Hypothalamus (tissue), 51 donors: ENCODE data around the gene SLITRK1.

ENCODE experiments used
- DNase-seq, 51 donors: peaks; one replicate each; lab custom pipeline; 2025; lab: John Stamatoyannopoulos, UW

Gene SLITRK1

DNA sequence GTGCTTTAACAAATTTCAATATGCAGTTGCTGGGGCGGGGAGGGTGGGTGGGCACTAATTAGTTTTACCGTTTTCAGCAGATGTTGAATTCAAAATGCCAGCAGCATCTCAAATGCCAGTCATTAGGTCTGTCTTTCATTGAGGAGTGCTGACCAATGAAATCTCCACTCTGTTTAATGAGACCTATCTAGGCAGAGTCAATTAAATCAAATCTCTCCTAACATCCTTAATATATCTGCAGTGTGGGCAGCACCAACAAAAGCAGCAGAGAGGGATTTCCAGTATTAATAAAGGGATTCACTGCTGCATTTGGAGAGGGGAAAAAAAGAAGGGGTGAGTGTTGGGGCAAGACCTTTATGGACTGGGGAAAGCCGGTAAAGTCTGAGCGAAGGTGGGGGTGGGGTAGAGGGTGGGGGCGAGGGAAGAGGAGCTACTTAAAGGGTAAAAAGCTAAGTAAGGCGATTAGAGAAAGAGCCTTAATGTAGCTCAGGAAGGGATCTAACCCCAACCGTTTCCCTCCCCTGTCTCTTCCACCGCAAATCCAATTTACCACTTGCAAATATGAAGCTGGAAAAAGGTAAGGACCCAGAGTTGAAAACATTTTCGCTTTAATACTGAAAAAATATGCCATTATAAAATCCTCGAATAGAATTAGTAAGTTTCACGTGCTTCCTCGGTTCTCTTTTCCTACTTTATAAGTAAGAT is 4.5 kb downstream of the SLITRK1 start:
- DNase-seq, result peak in 4 of 51 donors; percentile 3 to 68 (median 8)

DNA sequence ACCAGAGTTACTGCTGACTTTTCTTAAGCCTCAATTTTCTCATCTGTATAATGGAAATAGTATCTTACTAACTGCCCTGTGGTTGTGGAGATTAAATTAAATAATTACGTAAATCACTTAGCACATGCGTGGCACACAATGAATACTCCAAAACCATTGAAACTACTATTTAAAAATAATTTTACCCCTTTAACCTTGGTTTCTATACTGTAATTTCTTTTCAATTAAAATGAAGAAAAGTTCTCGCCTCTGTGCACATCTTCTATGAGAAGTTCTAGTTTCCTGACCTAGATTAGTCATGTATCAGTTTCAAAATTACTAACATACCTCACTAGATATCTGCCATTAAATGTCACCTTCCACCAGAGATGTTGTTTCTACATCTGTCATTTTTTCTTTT is 5.7 kb downstream of the SLITRK1 start:
- DNase-seq, result no peak

DNA sequence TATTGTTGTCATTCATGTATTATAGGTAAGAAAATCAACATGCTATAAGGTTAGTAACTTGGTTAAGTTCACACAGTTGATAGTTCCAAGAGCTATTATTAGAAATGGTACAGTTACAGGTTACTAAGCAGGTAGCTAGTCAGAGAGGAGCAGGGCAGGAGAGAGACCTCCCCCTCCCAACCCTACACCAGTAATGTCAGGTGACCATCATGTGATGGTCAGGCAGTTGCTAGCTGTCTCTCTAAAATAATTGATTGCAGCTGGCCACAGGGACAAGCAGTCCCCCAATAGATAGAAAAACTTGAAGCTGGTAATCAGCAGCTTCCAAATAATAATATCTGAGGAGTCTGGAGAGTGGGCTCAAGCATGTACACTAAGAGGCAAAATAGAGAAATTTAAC is 14.6 kb downstream of the SLITRK1 start:
- DNase-seq, result no peak

GRCh38 chr13:83865161-83866137 is 16.8 kb downstream of the SLITRK1 start:
- DNase-seq, result no peak

DNA sequence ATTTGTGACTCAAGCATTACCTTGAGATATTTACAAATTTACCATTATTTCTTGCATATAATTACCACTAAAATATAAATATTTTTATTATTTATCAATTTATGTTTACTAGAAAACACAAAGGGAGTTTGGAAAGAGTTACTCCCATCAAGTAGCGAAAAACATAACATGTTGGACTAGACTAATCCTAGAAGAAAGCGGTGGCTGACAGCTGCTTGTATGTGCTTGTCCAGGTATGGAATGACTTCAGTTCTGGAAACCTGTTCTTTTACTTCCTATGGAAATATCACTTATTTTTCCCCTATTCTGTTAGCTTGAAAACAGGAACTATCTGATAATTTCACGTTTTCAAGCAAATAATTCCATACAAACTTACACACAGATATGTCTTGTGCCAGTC is 28.5 kb downstream of the SLITRK1 start:
- DNase-seq, result no peak

DNA sequence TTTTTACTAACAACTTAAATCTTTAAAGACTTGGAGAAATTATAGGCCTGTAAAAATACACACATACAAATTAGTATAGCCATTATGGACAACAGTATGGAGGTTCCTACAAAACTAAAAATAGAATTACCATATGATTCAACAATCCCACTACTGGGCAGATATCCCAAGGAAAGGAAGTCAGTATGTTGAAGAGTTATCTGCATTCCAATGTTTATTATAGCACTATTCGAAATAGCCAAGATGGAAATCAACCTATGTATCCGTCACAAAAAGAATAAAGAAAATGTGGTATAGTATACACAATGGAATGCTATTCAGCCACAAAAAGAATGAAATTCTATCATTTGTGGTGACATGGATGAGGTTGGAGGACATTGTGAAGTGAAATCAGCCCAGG is 37.2 kb downstream of the SLITRK1 start:
- no peak for DNase-seq

DNA sequence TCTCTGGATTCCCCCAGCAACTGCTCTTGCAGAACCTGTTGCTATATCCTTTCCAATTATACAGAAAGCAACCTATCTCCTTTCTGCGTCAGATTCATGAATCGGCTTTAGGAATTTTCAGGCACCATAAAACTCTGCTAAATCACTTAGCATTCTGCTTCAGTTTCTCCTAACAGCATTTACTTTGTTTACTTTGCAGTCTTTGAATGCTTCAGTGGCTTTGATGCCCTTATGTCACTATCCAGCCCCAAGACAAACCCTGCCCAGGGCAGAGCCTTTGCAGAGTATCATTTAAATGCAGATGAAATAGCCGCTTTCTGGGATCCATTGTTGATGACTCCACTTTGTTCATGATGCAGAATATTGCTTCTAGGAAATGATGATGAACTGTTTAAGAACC is 43.1 kb downstream of the SLITRK1 start:
- DNase-seq, result peak in 1 of 51 donors; percentile 25

DNA sequence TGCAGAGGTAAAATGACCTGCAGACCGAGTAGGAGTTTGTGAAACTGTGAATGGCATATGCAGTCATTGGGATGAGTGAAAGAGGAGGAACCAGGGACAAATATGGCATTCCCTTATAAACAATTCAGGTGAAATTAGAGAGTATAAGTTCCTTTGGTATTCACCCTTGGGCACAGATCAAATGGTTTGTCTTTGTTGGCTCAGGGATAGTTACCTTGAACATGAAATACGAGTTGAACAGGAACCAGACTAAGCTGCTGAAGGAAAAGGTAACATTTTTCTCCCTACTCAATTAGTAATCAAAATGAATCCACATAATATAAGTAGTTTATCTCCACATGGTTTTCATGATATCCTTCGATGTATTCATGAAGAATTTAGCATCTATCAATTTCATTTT is 50.5 kb downstream of the SLITRK1 start:
- DNase-seq, result no peak

DNA sequence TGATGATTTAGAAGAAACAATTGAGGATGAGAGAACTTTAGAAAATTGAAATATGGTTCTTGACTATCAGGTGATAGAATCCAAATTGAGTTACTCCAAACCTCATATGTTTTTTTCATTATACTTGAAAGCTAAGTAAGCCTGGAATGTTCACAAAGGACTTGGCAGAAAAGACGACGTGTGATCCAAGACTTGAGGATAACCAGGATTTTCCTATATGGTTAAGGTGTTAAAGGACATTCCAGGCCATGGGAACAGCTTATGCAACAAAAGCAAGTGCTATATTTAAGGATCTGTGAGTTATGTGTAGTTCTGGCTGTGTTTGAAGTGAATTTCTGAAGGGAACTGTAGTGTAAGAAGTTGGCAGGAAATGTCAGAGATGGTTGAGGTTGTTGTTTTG is 52.5 kb downstream of the SLITRK1 start:
- no peak for DNase-seq

DNA sequence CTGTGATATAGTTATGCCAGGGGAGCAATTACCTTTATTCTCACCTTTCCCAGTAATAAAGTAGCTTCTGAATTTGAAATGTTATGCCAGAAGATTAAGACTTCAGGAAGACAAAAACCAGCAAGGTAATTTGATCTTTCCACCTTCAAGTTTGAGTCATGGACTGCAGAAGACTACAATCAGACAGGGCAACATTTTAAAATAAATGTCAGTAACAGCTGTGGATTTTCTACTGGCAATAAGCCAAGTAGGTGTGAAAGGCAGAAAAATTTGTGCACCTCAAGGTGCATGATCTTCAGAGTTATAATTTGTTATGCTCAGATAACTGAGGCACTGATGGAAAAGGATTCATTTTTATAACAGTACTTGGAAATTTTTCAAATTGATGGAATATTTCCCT is 54.9 kb downstream of the SLITRK1 start:
- DNase-seq, result peak in 1 of 51 donors; percentile 32
